PFSK-1 (cell line): ENCODE results near the gene ITPR3.

ENCODE experiments used
- FOXP2 ChIP-seq: optimal IDR thresholded peaks from 2 replicates; pipeline ENCODE3; 2011; ENCODE audit warnings: borderline replicate concordance, control low read depth, inconsistent platforms; ENCODE audit not compliant: insufficient read depth; ENCODE audit errors: extremely low read length, extremely low read depth
- POLR2AphosphoS5 ChIP-seq: IDR thresholded peaks from 2 replicates; pipeline ENCODE4 v1.6.1; 2012; ENCODE audit warnings: low read depth, mild to moderate bottlenecking, control low read depth, low read length, moderate library complexity
- SIN3A ChIP-seq: IDR thresholded peaks from 2 replicates; pipeline ENCODE4 v1.6.1; 2012; ENCODE audit warnings: mild to moderate bottlenecking, low read length, moderate library complexity, borderline replicate concordance; ENCODE audit not compliant: insufficient read depth
- TAF1 ChIP-seq: IDR thresholded peaks from 2 replicates; pipeline ENCODE4 v1.6.1; 2012; ENCODE audit warnings: low read length, control low read depth, borderline replicate concordance; ENCODE audit not compliant: insufficient read depth
- TF ChIP-seq, protein P1 (sequence below), 2 experiments: IDR thresholded peaks; 2 replicates each; pipeline versions ENCODE4 v1.6.1 to v1.8.0; 2011 to 2012; ENCODE audit warnings: low read depth in 2 of 2, low read length in 2 of 2, control low read depth in 1 of 2, inconsistent platforms in 1 of 2, mild to moderate bottlenecking in 1 of 2, moderate library complexity in 1 of 2; ENCODE audit not compliant: insufficient read depth in 1 of 2

The ITPR3 gene

DNA sequence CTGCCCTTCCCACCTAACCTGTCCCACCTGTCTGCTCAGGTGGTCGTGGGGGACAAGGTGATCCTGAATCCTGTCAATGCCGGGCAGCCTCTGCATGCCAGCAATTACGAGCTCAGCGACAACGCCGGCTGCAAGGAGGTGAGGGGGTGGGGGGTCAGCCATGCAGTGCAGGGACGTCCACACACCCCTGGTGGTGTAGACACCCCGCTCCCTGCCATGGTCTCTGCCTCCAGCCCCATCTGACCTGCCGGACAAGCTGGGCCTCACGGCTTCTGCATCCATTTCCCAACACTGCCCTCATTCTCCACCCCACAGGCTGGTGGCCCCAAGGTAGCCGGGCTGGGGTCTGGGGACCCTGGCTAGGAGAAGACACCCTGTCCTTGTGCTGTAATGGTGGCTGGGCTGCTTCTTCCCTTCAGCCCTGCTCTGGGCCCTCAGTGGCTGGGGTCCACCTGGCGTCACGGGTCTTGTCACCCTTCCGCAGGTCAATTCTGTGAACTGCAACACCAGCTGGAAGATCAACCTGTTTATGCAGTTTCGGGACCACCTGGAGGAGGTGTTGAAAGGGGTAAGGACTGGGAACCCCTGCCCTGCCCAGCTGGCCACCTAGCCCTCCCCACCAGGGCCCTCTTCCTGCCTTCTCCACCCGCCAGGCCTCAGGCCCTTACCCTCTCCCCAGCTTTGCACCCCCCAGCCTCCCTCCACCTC lies 38.0 kb downstream of the ITPR3 start:
- TF ChIP-seq POLR2AphosphoS5 (no peak), SIN3A (no peak), TAF1 (no peak), FOXP2 (no peak)
- TF ChIP-seq, protein P1, sequence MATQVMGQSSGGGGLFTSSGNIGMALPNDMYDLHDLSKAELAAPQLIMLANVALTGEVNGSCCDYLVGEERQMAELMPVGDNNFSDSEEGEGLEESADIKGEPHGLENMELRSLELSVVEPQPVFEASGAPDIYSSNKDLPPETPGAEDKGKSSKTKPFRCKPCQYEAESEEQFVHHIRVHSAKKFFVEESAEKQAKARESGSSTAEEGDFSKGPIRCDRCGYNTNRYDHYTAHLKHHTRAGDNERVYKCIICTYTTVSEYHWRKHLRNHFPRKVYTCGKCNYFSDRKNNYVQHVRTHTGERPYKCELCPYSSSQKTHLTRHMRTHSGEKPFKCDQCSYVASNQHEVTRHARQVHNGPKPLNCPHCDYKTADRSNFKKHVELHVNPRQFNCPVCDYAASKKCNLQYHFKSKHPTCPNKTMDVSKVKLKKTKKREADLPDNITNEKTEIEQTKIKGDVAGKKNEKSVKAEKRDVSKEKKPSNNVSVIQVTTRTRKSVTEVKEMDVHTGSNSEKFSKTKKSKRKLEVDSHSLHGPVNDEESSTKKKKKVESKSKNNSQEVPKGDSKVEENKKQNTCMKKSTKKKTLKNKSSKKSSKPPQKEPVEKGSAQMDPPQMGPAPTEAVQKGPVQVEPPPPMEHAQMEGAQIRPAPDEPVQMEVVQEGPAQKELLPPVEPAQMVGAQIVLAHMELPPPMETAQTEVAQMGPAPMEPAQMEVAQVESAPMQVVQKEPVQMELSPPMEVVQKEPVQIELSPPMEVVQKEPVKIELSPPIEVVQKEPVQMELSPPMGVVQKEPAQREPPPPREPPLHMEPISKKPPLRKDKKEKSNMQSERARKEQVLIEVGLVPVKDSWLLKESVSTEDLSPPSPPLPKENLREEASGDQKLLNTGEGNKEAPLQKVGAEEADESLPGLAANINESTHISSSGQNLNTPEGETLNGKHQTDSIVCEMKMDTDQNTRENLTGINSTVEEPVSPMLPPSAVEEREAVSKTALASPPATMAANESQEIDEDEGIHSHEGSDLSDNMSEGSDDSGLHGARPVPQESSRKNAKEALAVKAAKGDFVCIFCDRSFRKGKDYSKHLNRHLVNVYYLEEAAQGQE (IDR thresholded peaks at IDR 0.05; ENCODE audit: insufficient read depth in 1 of 2, low read depth in 2 of 2, low read length in 2 of 2): no peak

DNA sequence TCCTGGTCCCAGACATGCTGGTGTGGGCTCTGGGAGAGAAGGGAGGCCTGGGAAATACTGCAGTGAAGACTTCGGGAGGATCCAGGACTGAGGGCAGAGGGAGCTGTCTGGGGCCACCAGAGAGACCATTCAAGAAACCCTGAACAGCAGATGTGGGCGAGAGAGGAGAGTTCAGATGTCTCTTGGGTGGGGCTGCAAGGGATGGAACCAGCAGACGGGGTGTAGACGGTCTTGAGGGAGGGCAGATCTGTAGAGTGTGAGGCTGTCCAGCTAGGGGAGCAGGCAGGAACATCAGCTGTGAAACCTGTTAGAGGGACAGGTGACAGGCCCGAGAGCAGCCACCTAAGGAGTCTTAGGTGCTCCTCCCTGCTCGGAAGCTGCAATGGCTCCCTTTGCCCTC lies 38.9 kb downstream of the ITPR3 start:
- no peak for TF ChIP-seq SIN3A
- no peak for TF ChIP-seq POLR2AphosphoS5
- TF ChIP-seq, protein P1 (IDR thresholded peaks at IDR 0.05; ENCODE audit: insufficient read depth in 1 of 2, low read depth in 2 of 2, low read length in 2 of 2): no peak
- no peak for TF ChIP-seq TAF1

DNA sequence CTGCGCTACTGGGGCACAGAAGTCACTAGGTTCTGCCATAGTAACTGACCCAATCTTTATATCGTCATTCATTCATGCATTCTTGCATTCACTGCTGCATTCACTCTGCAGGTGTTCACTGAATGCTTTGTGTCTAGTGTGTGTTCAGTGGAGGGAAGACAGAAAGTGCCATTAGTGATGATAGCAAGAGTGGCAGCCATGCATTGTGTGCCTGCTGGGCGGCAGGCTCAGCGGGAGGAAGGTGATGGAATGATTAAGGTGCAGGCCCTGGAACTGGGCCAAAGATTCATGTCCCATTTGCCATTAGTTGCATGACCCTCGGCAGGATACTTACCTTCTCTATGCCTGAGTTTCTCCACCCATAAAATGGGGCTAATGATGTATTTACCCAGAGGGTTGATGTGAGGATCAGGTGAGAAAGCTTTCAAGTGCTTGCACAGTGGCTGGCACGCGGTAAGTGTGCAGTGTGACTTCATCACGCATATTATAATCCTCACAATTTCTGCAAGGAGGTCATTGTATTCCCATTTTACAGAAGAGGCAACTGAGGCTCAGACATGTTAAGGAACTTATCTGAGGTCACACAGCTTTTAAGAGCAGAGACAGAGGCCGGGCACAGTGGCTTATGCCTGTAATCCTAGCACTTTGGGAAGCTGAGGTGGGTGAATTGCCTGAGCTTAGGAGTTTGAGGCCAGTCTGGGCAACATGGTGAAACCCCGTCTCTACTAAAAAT lies 40.1 kb downstream of the ITPR3 start:
- TF ChIP-seq TAF1: no peak

GRCh38 chr6:33662318-33662717 lies 41.2 kb downstream of the ITPR3 start:
- no peak for TF ChIP-seq FOXP2
- TF ChIP-seq POLR2AphosphoS5: no peak
- TF ChIP-seq, protein P1 (IDR thresholded peaks at IDR 0.05; ENCODE audit: insufficient read depth in 1 of 2, low read depth in 2 of 2, low read length in 2 of 2): no peak
- TF ChIP-seq SIN3A: no peak
- TF ChIP-seq TAF1: no peak

- TF ChIP-seq FOXP2 (no peak), POLR2AphosphoS5 (no peak), SIN3A (no peak), TAF1 (no peak)
- TF ChIP-seq, protein P1 (IDR thresholded peaks at IDR 0.05; ENCODE audit: insufficient read depth in 1 of 2, low read depth in 2 of 2, low read length in 2 of 2): no peak
These were observed 41.9 kb downstream of the ITPR3 start for GRCh38 chr6:33663028-33663427.
